ENCODE measurements around the gene TXNL1.

DNA sequence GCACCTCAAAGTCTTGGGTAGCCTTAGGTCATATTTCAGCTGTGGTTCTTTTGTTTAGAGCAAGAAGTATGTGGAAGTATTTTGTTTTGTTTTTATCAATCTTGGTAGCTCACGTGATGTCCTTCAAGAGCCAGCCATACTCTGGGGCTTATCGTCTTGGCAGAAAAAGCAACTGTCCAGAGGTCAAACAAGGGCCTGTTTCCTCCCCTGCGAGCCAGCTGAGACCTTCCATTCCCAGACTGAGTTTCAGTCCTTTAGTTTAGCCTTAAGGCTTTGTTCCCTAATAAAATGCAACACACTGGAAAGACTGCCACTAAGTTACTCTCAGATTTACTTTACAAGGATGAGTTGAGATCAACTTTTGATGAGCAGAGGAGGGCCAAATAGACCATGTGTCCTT is 63.5 kb downstream of the TXNL1 start:
- TF ChIP-seq, protein P1, sequence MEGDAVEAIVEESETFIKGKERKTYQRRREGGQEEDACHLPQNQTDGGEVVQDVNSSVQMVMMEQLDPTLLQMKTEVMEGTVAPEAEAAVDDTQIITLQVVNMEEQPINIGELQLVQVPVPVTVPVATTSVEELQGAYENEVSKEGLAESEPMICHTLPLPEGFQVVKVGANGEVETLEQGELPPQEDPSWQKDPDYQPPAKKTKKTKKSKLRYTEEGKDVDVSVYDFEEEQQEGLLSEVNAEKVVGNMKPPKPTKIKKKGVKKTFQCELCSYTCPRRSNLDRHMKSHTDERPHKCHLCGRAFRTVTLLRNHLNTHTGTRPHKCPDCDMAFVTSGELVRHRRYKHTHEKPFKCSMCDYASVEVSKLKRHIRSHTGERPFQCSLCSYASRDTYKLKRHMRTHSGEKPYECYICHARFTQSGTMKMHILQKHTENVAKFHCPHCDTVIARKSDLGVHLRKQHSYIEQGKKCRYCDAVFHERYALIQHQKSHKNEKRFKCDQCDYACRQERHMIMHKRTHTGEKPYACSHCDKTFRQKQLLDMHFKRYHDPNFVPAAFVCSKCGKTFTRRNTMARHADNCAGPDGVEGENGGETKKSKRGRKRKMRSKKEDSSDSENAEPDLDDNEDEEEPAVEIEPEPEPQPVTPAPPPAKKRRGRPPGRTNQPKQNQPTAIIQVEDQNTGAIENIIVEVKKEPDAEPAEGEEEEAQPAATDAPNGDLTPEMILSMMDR (CRISPR knock-in tag; IDR thresholded peaks at IDR 0.05) = no peak
- TF ChIP-seq CEBPB (IDR thresholded peaks at IDR 0.05; ENCODE audit: borderline replicate concordance, low read depth, low read length) (no peak), HDAC2 (CRISPR knock-in tag; IDR thresholded peaks at IDR 0.05) (no peak), NR2C2 (CRISPR knock-in tag; IDR thresholded peaks at IDR 0.05; ENCODE audit: borderline replicate concordance) (no peak), NCOA2 (CRISPR knock-in tag; IDR thresholded peaks at IDR 0.05) (no peak), SP4 (CRISPR knock-in tag; IDR thresholded peaks at IDR 0.05) (no peak), CCAR2 (optimal IDR thresholded peaks at IDR 0.05; ENCODE audit: low read depth, low read length) (no peak), POLR2AphosphoS5 (IDR thresholded peaks at IDR 0.05; ENCODE audit: low read depth, low read length) (no peak)
- TF ChIP-seq, protein P2, sequence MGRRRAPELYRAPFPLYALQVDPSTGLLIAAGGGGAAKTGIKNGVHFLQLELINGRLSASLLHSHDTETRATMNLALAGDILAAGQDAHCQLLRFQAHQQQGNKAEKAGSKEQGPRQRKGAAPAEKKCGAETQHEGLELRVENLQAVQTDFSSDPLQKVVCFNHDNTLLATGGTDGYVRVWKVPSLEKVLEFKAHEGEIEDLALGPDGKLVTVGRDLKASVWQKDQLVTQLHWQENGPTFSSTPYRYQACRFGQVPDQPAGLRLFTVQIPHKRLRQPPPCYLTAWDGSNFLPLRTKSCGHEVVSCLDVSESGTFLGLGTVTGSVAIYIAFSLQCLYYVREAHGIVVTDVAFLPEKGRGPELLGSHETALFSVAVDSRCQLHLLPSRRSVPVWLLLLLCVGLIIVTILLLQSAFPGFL (CRISPR knock-in tag; IDR thresholded peaks at IDR 0.05) = no peak
- TF ChIP-seq, protein P3, sequence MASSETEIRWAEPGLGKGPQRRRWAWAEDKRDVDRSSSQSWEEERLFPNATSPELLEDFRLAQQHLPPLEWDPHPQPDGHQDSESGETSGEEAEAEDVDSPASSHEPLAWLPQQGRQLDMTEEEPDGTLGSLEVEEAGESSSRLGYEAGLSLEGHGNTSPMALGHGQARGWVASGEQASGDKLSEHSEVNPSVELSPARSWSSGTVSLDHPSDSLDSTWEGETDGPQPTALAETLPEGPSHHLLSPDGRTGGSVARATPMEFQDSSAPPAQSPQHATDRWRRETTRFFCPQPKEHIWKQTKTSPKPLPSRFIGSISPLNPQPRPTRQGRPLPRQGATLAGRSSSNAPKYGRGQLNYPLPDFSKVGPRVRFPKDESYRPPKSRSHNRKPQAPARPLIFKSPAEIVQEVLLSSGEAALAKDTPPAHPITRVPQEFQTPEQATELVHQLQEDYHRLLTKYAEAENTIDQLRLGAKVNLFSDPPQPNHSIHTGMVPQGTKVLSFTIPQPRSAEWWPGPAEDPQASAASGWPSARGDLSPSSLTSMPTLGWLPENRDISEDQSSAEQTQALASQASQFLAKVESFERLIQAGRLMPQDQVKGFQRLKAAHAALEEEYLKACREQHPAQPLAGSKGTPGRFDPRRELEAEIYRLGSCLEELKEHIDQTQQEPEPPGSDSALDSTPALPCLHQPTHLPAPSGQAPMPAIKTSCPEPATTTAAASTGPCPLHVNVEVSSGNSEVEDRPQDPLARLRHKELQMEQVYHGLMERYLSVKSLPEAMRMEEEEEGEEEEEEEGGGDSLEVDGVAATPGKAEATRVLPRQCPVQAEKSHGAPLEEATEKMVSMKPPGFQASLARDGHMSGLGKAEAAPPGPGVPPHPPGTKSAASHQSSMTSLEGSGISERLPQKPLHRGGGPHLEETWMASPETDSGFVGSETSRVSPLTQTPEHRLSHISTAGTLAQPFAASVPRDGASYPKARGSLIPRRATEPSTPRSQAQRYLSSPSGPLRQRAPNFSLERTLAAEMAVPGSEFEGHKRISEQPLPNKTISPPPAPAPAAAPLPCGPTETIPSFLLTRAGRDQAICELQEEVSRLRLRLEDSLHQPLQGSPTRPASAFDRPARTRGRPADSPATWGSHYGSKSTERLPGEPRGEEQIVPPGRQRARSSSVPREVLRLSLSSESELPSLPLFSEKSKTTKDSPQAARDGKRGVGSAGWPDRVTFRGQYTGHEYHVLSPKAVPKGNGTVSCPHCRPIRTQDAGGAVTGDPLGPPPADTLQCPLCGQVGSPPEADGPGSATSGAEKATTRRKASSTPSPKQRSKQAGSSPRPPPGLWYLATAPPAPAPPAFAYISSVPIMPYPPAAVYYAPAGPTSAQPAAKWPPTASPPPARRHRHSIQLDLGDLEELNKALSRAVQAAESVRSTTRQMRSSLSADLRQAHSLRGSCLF (CRISPR knock-in tag; IDR thresholded peaks at IDR 0.05; ENCODE audit: borderline replicate concordance) = no peak
- TF ChIP-seq, protein P4, sequence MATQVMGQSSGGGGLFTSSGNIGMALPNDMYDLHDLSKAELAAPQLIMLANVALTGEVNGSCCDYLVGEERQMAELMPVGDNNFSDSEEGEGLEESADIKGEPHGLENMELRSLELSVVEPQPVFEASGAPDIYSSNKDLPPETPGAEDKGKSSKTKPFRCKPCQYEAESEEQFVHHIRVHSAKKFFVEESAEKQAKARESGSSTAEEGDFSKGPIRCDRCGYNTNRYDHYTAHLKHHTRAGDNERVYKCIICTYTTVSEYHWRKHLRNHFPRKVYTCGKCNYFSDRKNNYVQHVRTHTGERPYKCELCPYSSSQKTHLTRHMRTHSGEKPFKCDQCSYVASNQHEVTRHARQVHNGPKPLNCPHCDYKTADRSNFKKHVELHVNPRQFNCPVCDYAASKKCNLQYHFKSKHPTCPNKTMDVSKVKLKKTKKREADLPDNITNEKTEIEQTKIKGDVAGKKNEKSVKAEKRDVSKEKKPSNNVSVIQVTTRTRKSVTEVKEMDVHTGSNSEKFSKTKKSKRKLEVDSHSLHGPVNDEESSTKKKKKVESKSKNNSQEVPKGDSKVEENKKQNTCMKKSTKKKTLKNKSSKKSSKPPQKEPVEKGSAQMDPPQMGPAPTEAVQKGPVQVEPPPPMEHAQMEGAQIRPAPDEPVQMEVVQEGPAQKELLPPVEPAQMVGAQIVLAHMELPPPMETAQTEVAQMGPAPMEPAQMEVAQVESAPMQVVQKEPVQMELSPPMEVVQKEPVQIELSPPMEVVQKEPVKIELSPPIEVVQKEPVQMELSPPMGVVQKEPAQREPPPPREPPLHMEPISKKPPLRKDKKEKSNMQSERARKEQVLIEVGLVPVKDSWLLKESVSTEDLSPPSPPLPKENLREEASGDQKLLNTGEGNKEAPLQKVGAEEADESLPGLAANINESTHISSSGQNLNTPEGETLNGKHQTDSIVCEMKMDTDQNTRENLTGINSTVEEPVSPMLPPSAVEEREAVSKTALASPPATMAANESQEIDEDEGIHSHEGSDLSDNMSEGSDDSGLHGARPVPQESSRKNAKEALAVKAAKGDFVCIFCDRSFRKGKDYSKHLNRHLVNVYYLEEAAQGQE (IDR thresholded peaks at IDR 0.05; ENCODE audit: borderline replicate concordance in 1 of 2, low read depth in 1 of 2, low read length in 2 of 2) = no peak
- TF ChIP-seq, protein P5, sequence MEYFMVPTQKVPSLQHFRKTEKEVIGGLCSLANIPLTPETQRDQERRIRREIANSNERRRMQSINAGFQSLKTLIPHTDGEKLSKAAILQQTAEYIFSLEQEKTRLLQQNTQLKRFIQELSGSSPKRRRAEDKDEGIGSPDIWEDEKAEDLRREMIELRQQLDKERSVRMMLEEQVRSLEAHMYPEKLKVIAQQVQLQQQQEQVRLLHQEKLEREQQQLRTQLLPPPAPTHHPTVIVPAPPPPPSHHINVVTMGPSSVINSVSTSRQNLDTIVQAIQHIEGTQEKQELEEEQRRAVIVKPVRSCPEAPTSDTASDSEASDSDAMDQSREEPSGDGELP (IDR thresholded peaks at IDR 0.05; ENCODE audit: borderline replicate concordance, low read depth) = no peak

Data from HepG2 (cell line).